SJSA1 (cell line): Measurements from ENCODE around the gene S100A6. TPM values are rescaled to one million over a fixed set of nuclear protein-coding genes. Genes with fewer than 3 reads are reported as not detected.

Experiments used
- DNase-seq, 2 experiments: peaks; one replicate each; pipeline ENCODE4 v3.0.0-alpha.2; 2015 to 2020; ENCODE audit warnings: low spot score in 2 of 2, low read depth in 1 of 2
- H3K27ac ChIP-seq: fragments of 250-450 bp; sonication (Bioruptor Pico); 2 replicates; pipeline ENCODE4 v1.5.1; 2020; ENCODE audit warnings: mild to moderate bottlenecking, moderate library complexity
- H3K27me3 ChIP-seq: fragments of 250-450 bp; sonication (Bioruptor Pico); replicated peaks from 2 replicates; pipeline ENCODE4 v1.5.1; 2020; ENCODE audit warnings: mild to moderate bottlenecking, moderate library complexity
- H3K36me3 ChIP-seq: fragments of 250-450 bp; sonication (Bioruptor Pico); 2 replicates; pipeline ENCODE4 v1.5.1; 2020; ENCODE audit warnings: mild to moderate bottlenecking
- H3K4me1 ChIP-seq: fragments of 250-450 bp; sonication (Bioruptor Pico); replicated peaks from 2 replicates; pipeline ENCODE4 v1.6.1; 2021; ENCODE audit warnings: mild to moderate bottlenecking
- H3K4me3 ChIP-seq: fragments of 250-450 bp; sonication (Bioruptor Pico); 2 replicates; pipeline ENCODE4 v1.5.1; 2020; ENCODE audit warnings: mild to moderate bottlenecking
- H3K9me3 ChIP-seq: fragments of 250-450 bp; sonication (Bioruptor Pico); replicated peaks from 2 replicates; pipeline ENCODE4 v1.5.1; 2020; ENCODE audit warnings: mild to moderate bottlenecking
- total RNA-seq: library from RNA; depleted of rRNA; stranded (reverse); fragments of >200 nt; shearing (Covaris generic); gene quantifications from 2 replicates; pipeline ENCODE4 v1.2.3, GENCODE V29; 2014

The S100A6 gene
- total RNA-seq, 1 experiment from 2014 or later = 609 TPM

GRCh38 chr1:153545067-153546055 lies 9.6 kb upstream of the S100A6 start, which contains the start of gene S100A4:
Gene S100A4 (minus strand): TSS chr1:153545806. CDS start chr1:153544794, 1,012 bp downstream.
- no peak within 1 kb of the TSS for H3K4me3 ChIP-seq
- H3K27ac ChIP-seq = no peak within 1 kb of the TSS
- H3K27me3 ChIP-seq = no peaks in the 10 kb centered on the region
- peaks cover 58% of the 10 kb centered on the region for H3K4me1 ChIP-seq
- peak; percentile 91 to 95 for DNase-seq
- H3K9me3 ChIP-seq = no peaks in the 10 kb centered on the region
- H3K36me3 ChIP-seq = no peaks in the 10 kb centered on the region

DNA sequence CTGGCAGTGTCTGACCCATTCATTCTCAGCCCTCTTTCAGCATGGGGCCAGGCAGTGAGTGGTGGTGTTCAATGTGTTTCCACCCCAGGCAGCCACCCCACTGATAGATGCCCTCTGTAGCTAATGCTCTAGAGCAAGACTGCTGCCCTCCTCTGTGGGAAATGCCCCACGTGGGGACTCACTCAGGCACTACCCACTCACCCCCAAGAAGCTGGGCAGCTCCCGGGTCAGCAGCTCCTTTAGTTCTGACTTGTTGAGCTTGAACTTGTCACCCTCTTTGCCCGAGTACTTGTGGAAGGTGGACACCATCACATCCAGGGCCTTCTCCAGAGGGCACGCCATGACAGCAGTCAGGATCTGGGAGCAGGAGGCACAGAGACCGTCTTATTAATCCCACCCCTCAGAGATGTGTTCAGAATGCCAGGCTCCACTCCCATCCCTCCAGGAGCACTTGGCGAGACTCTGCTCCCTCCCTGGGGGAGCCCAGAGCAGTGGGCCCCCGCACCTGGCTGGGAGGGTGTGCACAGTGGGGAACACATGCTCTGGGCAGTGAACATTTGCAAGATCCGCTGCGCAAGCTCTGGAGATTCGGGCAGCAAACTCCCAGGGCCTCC lies 8.8 kb upstream of the S100A6 start:
- no peak for DNase-seq
- Histone ChIP-seq H3K27me3 (no peaks in the 10 kb centered on the region), H3K4me3 (no peak overlapping the region), H3K27ac (no peak overlapping the region), H3K4me1 (peaks cover 52% of the 10 kb centered on the region), H3K36me3 (no peaks in the 10 kb centered on the region), H3K9me3 (no peaks in the 10 kb centered on the region)

- Histone ChIP-seq H3K36me3 (no peaks in the 10 kb centered on the region), H3K4me3 (no peak overlapping the region), H3K4me1 (peaks cover 44% of the 10 kb centered on the region), H3K27me3 (no peaks in the 10 kb centered on the region), H3K9me3 (no peaks in the 10 kb centered on the region), H3K27ac (no peak overlapping the region)
- DNase-seq = no peak
These were observed 7.9 kb upstream of the S100A6 start for GRCh38 chr1:153543736-153544135.

- no peak overlapping the region for H3K4me3 ChIP-seq
- H3K27ac ChIP-seq = no peak overlapping the region
- no peaks in the 10 kb centered on the region for H3K36me3 ChIP-seq
- H3K27me3 ChIP-seq = no peaks in the 10 kb centered on the region
- DNase-seq = no peak
- H3K9me3 ChIP-seq = no peaks in the 10 kb centered on the region
- peaks cover 38% of the 10 kb centered on the region for H3K4me1 ChIP-seq
These were observed 7.3 kb upstream of the S100A6 start for GRCh38 chr1:153542956-153543711.

DNA sequence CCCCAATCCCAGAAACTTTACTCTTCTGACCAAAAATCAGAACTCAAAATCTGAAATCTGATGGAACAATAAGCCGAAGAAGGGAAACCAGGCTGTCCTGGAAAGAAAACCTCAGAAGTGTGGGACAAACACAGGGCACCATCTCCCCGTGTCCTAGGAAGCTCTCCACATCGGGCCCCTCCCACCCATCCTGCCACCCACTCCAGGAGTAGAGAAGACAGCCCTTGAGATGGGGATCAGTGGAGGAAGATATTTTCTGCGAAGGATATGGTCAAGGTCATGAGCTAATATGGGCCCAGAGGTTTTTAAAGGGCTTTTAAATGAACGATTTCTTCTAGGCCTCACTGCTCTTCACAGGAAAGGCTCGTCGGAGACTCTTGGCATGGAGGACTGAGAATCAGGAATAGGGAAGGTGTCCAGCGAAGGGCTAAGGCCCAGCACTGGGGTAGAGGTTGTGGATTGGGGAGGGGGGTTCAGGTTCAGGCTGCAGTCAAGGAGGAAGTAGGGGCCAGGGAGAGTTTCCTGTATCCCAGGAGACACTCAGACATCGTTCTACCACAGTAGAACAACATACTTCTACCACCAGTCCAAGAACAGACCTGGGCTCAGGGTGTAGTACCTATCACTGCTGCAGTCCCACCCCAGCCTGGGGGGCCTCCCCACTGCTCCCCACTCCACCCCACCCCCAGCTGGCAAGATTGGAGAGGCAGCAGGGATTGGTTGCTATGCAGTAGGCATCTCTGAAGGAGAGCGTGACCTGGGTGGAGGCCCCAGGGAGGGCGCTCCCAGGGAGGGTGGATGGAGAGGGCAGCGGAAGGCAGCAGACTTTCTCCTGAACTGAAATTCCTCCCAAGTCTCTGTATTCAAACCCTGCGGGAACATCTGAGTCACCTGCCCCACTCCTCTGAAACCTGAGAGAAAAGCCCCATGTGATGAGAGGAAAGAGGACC lies 6.1 kb upstream of the S100A6 start:
- Histone ChIP-seq H3K27ac (no peak overlapping the region), H3K4me3 (no peak overlapping the region)

DNA sequence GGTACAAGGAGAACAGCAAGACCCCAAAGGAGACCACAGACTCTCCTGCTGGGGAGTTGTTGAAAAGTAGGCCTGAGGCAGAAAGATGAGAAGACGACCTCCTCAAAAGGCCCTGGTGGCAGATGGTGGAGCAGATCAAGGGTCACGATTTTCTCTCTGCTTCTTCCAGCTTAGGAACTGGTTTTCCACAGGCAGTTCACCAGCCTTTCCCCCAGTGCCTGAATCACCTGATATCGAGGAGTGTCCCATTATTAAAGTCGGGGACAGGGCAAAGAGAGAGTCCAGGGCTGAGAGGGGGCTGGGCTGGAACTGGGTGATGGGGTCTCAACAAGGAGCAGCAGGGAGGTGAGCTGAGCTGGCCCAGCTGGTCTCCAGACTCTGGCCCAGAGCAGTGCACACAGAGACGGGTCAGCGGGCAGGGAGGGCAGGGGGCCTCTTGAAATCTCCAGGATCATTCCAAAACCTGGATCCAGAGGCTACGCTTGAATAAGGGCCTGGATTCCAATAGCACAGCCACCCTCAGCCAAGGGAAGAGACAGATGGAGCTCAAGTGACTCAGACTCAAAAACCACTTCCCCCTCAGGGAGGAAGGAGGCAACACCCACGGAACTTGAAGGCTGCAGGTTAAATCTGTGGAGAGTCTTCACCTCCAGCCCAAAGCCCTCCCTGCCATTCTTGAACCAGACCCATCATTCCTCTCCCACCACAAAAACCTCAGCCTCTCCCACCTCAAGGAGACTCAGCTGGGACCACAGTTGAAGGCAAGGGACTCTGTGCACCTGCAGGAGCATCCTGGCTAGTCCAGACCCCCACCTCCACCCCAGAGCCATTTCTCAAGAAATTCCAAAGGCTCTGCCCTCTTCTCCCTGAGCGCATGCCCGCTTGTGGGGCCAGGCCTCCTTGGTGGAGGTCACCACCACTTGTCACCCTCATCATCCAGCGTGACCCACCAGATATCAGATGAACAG lies 4.9 kb upstream of the S100A6 start, which contains the start of gene S100A5:
Gene S100A5, minus strand, starts transcription at position 541 of the 968 bp plus-strand sequence. CDS start 743 bp downstream, outside the sequence.
- Histone ChIP-seq H3K27ac (no peak within 1 kb of the TSS), H3K4me1 (peaks cover 36% of the 10 kb centered on the region)
- DNase-seq = no peak

More for the DNA sequence above, 6.1 kb upstream of the S100A6 start:
- Histone ChIP-seq H3K9me3 (no peaks in the 10 kb centered on the region), H3K4me1 (peaks cover 31% of the 10 kb centered on the region), H3K27me3 (no peaks in the 10 kb centered on the region), H3K36me3 (no peaks in the 10 kb centered on the region)
- no peak for DNase-seq

GRCh38 chr1:153539395-153540093 lies 3.8 kb upstream of the S100A6 start:
- peaks cover 12% of the 10 kb centered on the region for H3K36me3 ChIP-seq
- DNase-seq = no peak
- peaks cover 32% of the 10 kb centered on the region for H3K4me1 ChIP-seq
- H3K27ac ChIP-seq = no peak overlapping the region
- no peaks in the 10 kb centered on the region for H3K9me3 ChIP-seq
- H3K27me3 ChIP-seq = no peaks in the 10 kb centered on the region
- no peak overlapping the region for H3K4me3 ChIP-seq

More for the DNA sequence above, 4.9 kb upstream of the S100A6 start, which contains the start of gene S100A5:
- H3K36me3 ChIP-seq = peaks cover under 1% of the 10 kb centered on the region
- H3K4me3 ChIP-seq = no peak within 1 kb of the TSS
- no peaks in the 10 kb centered on the region for H3K9me3 ChIP-seq
- no peaks in the 10 kb centered on the region for H3K27me3 ChIP-seq

DNA sequence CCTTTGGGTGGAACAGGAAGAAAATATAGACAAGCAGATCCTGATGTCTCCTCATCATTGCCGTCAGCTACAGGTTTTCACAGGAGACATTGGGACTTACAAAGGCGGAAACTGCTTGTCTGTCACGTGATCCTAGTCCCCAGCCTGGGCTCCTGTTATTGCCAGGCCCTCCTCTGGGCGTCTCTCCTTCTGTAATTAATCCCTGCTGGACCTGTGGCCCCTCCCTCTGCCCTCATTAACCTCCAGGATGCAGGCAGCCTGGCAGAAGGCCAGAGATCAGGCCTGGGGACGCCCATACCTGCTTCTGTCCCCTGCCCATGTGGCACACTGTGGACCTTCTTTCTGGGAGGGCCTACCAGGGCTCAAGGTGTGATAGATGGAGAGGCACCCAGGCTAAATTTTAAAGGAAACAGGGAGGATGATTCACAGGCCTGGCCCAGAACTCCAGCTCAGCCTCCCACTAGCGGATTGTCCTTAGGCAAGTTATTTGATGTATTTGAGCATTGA lies 2.6 kb upstream of the S100A6 start:
- H3K27me3 ChIP-seq = no peaks in the 10 kb centered on the region
- H3K4me1 ChIP-seq = peaks cover 36% of the 10 kb centered on the region
- no peak overlapping the region for H3K27ac ChIP-seq
- no peak overlapping the region for H3K4me3 ChIP-seq
- no peak for DNase-seq
- H3K9me3 ChIP-seq = no peaks in the 10 kb centered on the region
- peaks cover 24% of the 10 kb centered on the region for H3K36me3 ChIP-seq

DNA sequence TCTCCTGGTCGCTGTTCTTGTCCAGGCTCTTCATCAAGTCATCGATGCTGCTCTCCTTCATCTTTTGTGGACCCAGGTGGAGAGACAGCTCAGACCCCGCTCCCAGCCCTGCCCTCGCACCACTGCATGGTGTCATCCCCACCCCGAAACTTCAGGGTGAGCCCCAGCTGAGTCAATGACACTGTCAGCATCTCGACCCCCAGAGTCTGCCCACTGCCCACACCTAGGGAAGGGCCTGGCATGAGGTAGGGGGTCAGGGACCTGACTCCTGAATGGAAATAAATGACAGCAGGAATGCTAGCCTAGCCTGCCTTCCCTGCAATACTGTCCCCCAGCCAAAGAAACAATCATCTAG lies 1.6 kb upstream of the S100A6 start:
- Histone ChIP-seq H3K9me3 (no peaks in the 10 kb centered on the region), H3K36me3 (peaks cover 29% of the 10 kb centered on the region), H3K4me1 (peaks cover 44% of the 10 kb centered on the region)

DNA sequence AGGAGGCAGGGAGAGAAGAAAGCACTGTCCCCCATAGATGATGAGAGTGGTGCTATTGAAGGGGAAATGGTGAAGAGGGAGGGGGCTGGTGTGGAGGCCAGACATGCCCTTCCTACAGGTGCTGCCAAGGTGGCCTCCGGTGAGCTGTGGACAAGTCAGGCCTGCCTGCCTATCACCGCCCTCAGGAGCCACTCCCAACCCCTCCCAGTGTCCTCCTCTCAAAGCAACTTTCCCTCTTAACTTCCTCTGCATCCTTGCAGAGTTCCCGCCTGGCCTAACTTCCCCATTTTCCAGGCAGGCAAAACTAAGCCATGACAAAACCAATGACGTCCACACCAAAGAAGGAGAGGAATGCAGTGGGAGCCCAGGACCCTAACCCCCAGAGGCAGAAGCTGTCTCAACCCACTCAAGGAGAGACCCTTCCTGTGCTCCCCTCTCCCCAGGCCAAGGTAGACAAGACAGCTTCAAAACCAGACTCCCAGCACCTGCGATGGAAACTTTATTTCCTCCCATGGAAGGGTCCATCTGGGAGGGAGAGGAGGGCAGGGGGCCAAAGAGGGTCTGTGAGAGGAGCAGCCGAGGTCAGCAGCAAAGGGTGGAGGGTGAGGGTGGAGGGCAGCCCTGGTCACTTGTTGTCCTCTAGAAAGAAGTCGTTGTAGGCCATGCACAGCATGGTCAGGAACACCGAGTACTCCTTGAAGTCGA lies 1.0 kb upstream of the S100A6 start:
- H3K36me3 ChIP-seq = peaks cover 29% of the 10 kb centered on the region
- no peak for DNase-seq
- H3K27ac ChIP-seq = peak overlapping the region; percentile 87
- H3K4me1 ChIP-seq = peaks cover 48% of the 10 kb centered on the region
- no peaks in the 10 kb centered on the region for H3K9me3 ChIP-seq
- H3K27me3 ChIP-seq = no peaks in the 10 kb centered on the region
- peak overlapping the region; percentile 73 for H3K4me3 ChIP-seq

More for the DNA sequence above, 1.6 kb upstream of the S100A6 start:
- no peak for DNase-seq
- no peak overlapping the region for H3K4me3 ChIP-seq
- no peaks in the 10 kb centered on the region for H3K27me3 ChIP-seq
- H3K27ac ChIP-seq = no peak overlapping the region
